GM12801 (cell line): ENCODE data around the gene SERPINA1.

Experiments
- TF ChIP-seq, protein P1 (sequence below): IDR thresholded peaks from one replicate; pipeline ENCODE4 v1.5.1; 2011; ENCODE audit warnings: control low read depth; ENCODE audit not compliant: insufficient read length; ENCODE audit errors: extremely low read depth

The SERPINA1 gene

DNA sequence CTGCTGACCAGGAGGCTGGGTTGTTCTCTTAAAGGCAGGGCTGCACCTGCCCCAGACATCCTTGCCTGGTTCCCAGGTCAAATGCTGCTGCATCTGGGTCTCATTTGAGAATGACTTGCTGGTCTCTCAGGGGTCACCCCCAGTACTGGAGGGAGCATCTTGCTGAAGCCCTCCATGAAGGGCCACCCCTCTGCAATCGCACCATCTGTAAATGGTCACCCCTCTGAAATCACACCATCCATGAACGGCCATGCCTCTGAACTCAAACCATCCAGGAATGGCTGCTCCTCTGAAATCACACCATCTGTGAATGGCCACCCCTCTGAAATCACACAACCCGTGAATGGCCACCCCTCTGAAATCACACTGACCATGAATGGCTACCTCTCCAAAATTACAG is 58.0 kb downstream of the SERPINA1 start:
- TF ChIP-seq, protein P1, sequence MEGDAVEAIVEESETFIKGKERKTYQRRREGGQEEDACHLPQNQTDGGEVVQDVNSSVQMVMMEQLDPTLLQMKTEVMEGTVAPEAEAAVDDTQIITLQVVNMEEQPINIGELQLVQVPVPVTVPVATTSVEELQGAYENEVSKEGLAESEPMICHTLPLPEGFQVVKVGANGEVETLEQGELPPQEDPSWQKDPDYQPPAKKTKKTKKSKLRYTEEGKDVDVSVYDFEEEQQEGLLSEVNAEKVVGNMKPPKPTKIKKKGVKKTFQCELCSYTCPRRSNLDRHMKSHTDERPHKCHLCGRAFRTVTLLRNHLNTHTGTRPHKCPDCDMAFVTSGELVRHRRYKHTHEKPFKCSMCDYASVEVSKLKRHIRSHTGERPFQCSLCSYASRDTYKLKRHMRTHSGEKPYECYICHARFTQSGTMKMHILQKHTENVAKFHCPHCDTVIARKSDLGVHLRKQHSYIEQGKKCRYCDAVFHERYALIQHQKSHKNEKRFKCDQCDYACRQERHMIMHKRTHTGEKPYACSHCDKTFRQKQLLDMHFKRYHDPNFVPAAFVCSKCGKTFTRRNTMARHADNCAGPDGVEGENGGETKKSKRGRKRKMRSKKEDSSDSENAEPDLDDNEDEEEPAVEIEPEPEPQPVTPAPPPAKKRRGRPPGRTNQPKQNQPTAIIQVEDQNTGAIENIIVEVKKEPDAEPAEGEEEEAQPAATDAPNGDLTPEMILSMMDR = no peak

DNA sequence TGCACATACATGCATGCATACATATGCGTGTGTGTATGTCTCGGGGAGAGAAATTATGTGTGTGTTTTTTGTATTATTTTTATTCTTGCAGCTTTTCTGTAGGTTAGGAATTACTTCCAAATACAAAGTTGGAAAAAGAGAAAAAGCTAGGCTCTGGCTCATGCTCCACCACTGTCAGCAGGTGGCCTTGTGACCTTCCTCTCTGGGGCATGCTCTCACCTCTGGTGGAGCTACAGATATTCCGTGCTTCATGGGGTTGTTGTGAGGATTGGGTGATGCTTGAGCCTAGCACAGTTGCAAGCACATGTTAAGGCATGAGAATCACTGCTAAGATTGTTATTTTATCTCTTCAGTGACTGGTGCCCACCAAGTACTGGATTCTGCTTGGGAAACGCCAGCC is 58.5 kb downstream of the SERPINA1 start:
- TF ChIP-seq, protein P1 = no peak

DNA sequence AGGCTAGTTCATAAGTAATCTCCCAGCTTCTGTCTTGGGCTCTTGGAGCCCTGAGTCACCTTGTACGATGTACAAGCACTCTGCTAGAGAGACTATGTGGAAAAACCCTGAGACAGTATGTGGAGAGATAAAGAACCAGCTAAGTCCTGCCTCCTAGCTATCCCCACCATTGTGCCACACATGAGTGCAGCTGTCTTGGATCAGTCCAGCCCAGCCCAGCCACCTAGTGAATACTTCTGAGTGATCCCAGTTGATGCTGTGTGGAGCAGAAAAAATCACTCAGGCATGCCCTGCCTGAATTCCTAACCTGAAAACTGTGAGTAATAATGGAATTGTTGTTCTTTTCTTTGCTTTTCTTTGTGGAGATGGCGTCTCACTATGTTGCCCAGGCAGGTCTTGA is 60.2 kb downstream of the SERPINA1 start:
- TF ChIP-seq, protein P1 = no peak
